OCI-LY7 (cell line): ENCODE measurements around the gene MEF2B. TPM values are rescaled to one million over a fixed set of nuclear protein-coding genes. Genes with fewer than 3 reads are reported as not detected.

Experiments used
- BruUV-seq: library from RNA; stranded (reverse); fragments of 400-500 nt; replicated peaks from 2 replicates; lab custom pipeline; 2021; lab: Mats Ljungman, UMichigan
- CTCF ChIA-PET: fragments of 300-600 bp; sonication (Branson Sonifier 250); formaldehyde crosslinking; loops from one replicate; lab custom pipeline; 2022; ENCODE audit warnings: antibody characterized with exemption; ENCODE audit not compliant: unreplicated experiment; lab: Charles Lee
- POLR2A ChIA-PET: fragments of 300-600 bp; sonication (Branson Sonifier 250); formaldehyde crosslinking; loops from one replicate; lab custom pipeline; 2022; ENCODE audit warnings: antibody characterized with exemption; lab: Charles Lee
- DNase-seq: peaks from one replicate; pipeline ENCODE4 v3.0.0-alpha.2; 2015; ENCODE audit warnings: low spot score
- H2AFZ ChIP-seq: fragments of 200-600 bp; sonication (generic), shearing (Covaris generic); 2 replicates; pipeline ENCODE4 v1.6.1; 2014; ENCODE audit warnings: mild to moderate bottlenecking, antibody characterized with exemption, low read length, moderate library complexity
- H3K27ac ChIP-seq: fragments of 200-600 bp; sonication (generic); 2 replicates; pipeline ENCODE4 v1.5.1; 2014; ENCODE audit warnings: mixed run types, low read depth, mild to moderate bottlenecking, moderate library complexity, low read length, inconsistent platforms; ENCODE audit not compliant: poor library complexity, severe bottlenecking
- H3K36me3 ChIP-seq: fragments of 200-600 bp; sonication (generic); 2 replicates; pipeline ENCODE4 v1.6.1; 2014; ENCODE audit warnings: mild to moderate bottlenecking, antibody characterized with exemption, low read length, moderate library complexity, mixed read lengths; ENCODE audit not compliant: insufficient read depth
- H3K4me1 ChIP-seq: fragments of 200-600 bp; sonication (generic); 2 replicates; pipeline ENCODE4 v1.5.1; 2014; ENCODE audit warnings: mild to moderate bottlenecking, low read length; ENCODE audit not compliant: insufficient read depth, poor library complexity, severe bottlenecking
- H3K4me2 ChIP-seq: fragments of 200-600 bp; sonication (generic); 2 replicates; pipeline ENCODE4 v1.6.1; 2014; ENCODE audit warnings: mild to moderate bottlenecking, low read length
- H3K4me3 ChIP-seq: fragments of 200-600 bp; sonication (generic); 2 replicates; pipeline ENCODE4 v1.5.1; 2014; ENCODE audit warnings: mild to moderate bottlenecking, low read depth, low read length; ENCODE audit not compliant: poor library complexity, severe bottlenecking
- H3K79me2 ChIP-seq: fragments of 200-600 bp; sonication (generic); 2 replicates; pipeline ENCODE4 v1.6.1; 2016; ENCODE audit warnings: low read depth, mild to moderate bottlenecking, low read length, moderate library complexity, mixed read lengths; ENCODE audit not compliant: insufficient read depth
- H3K9me2 ChIP-seq: fragments of 200-600 bp; sonication (generic); 2 replicates; pipeline ENCODE4 v1.6.1; 2016; ENCODE audit warnings: mild to moderate bottlenecking, low read length, mixed read lengths; ENCODE audit not compliant: insufficient read depth
- H3K9me3 ChIP-seq: fragments of 200-600 bp; sonication (generic); 2 replicates; pipeline ENCODE4 v1.6.1; 2014; ENCODE audit warnings: mild to moderate bottlenecking, mixed run types, low read length, mixed read lengths
- H4K20me1 ChIP-seq: fragments of 200-600 bp; sonication (generic); 2 replicates; pipeline ENCODE4 v1.6.1; 2014; ENCODE audit warnings: mild to moderate bottlenecking, antibody characterized with exemption, low read length, moderate library complexity, mixed read lengths; ENCODE audit not compliant: insufficient read depth
- CTCF ChIP-seq: fragments of 200-600 bp; sonication (generic); conservative IDR thresholded peaks from 2 replicates; pipeline ENCODE4 v1.5.1; 2014; ENCODE audit warnings: mild to moderate bottlenecking, antibody characterized with exemption, low read length, moderate library complexity, mixed read lengths
- EZH2phosphoT487 ChIP-seq: fragments of 200-600 bp; sonication (generic); IDR thresholded peaks from 2 replicates; pipeline ENCODE4 v1.6.1; 2018; ENCODE audit warnings: low read depth, borderline replicate concordance, mild to moderate bottlenecking, mixed run types, antibody characterized with exemption, low read length, moderate library complexity, mixed read lengths
- intact Hi-C: fragments of 100-400 bp; cut with micrococcal nuclease; formaldehyde crosslinking; loops from one replicate; pipeline ENCODE4 v1.10.0; 2022; ENCODE audit not compliant: unreplicated experiment
- total RNA-seq, 2 experiments: library from RNA; depleted of rRNA in 1 of 2; stranded (reverse); fragments of >200 nt in 1 of 2; shearing (Covaris generic) in 1 of 2; gene quantifications; 2 replicates each; pipeline ENCODE4 v1.2.3, GENCODE V29; 2014 to 2022

Gene MEF2B
- total RNA-seq, 2 experiments from 2014 or later: 201 to 295 TPM

GRCh38 chr19:19205416-19206410 lies 35.6 kb upstream of the MEF2B start:
- Histone ChIP-seq H4K20me1 (no peaks in the 10 kb centered on the region), H3K36me3 (peaks cover 19% of the 10 kb centered on the region), H3K4me2 (no peak overlapping the region), H2AFZ (no peak overlapping the region), H3K4me3 (no peak overlapping the region), H3K9me3 (no peaks in the 10 kb centered on the region), H3K4me1 (peaks cover 21% of the 10 kb centered on the region), H3K79me2 (peaks cover 20% of the 10 kb centered on the region; the same call in 1 of the 2 replicates), H3K9me2 (no peaks in the 10 kb centered on the region), H3K27ac (no peak overlapping the region)
- ChIA-PET CTCF (no interaction called here), POLR2A (no interaction called here)
- DNase-seq: no peak
- TF ChIP-seq EZH2phosphoT487 (no peak), CTCF (no peak)
- no TSS peak for BruUV-seq
- intact Hi-C loops: loop anchor here (10.0 kb wide), 1 partner anchor 119 kb away; the partner anchor contains the start of genes MAU2 and SUGP1

- POLR2A ChIA-PET: interaction anchor here (3.8 kb wide), 1 partner anchor 12 kb away, joined by 24 read pairs; the partner anchor contains the start of genes BORCS8 and RFXANK
- H3K9me2 ChIP-seq: no peaks in the 10 kb centered on the region
Observed at GRCh38 chr19:19204181-19204580, 34.1 kb upstream of the MEF2B start.

More at GRCh38 chr19:19204181-19204580, 34.1 kb upstream of the MEF2B start:
- Histone ChIP-seq H4K20me1 (no peaks in the 10 kb centered on the region), H2AFZ (no peak overlapping the region), H3K9me3 (no peaks in the 10 kb centered on the region), H3K4me2 (no peak overlapping the region), H3K27ac (no peak overlapping the region), H3K79me2 (peaks cover 20% of the 10 kb centered on the region; the same call in 1 of the 2 replicates), H3K4me3 (no peak overlapping the region), H3K4me1 (peaks cover 21% of the 10 kb centered on the region), H3K36me3 (peaks cover 33% of the 10 kb centered on the region)
- TF ChIP-seq EZH2phosphoT487 (no peak), CTCF (0 out of 2 replicates have a peak, but pooled peaks have one; percentile 18)
- intact Hi-C loops: loop anchor here (10.0 kb wide), 1 partner anchor 121 kb away; the partner anchor contains the start of genes MAU2 and SUGP1
- CTCF ChIA-PET: no interaction called here
- no TSS peak for BruUV-seq
- DNase-seq: no peak
